OCI-LY3 (cell line): ENCODE results near the gene DPAGT1.
A peak's percentile ranks its signal among the peaks of the same experiment; 100 is the strongest.

ENCODE experiments used
- H2AFZ ChIP-seq: fragments of 200-600, 300-600 bp; shearing (Covaris generic); 2 replicates; pipeline ENCODE4 v1.6.0; 2014; ENCODE audit warnings: antibody characterized with exemption, low read depth, low read length
- H3K27ac ChIP-seq: fragments of 200-600, 300-600 bp; sonication (generic); 2 replicates; pipeline ENCODE4 v1.5.1; 2014; ENCODE audit warnings: mild to moderate bottlenecking, low read length, moderate library complexity, mixed read lengths
- H3K27me3 ChIP-seq: fragments of 200-600, 300-600 bp; sonication (generic); 2 replicates; pipeline ENCODE4 v1.6.1; 2014; ENCODE audit warnings: low read depth, low read length, mixed read lengths
- H3K36me3 ChIP-seq: fragments of 200-600, 300-600 bp; sonication (generic); replicated peaks from 2 replicates; pipeline ENCODE3; 2014; ENCODE audit warnings: low read depth, low read length, mixed read lengths
- H3K4me1 ChIP-seq: fragments of 300-600, 200-600 bp; sonication (generic); 2 replicates; pipeline ENCODE4 v1.6.1; 2014; ENCODE audit warnings: low read length, mixed read lengths
- H3K4me2 ChIP-seq: fragments of 200-600, 300-600 bp; sonication (generic); 2 replicates; pipeline ENCODE4 v1.6.1; 2014; ENCODE audit warnings: low read length, mixed read lengths
- H3K4me3 ChIP-seq: fragments of 300-600, 200-600 bp; sonication (generic); 2 replicates; pipeline ENCODE4 v1.5.1; 2014; ENCODE audit warnings: antibody characterized with exemption, mild to moderate bottlenecking, low read length, moderate library complexity
- H3K79me2 ChIP-seq: fragments of 300-600, 200-600 bp; shearing (Covaris generic); 2 replicates; pipeline ENCODE4 v1.6.1; 2014; ENCODE audit warnings: mild to moderate bottlenecking, low read length, mixed read lengths
- H3K9ac ChIP-seq: fragments of 300-600, 200-600 bp; shearing (Covaris generic); 2 replicates; pipeline ENCODE4 v1.6.0; 2014; ENCODE audit warnings: mild to moderate bottlenecking, low read length, moderate library complexity
- H3K9me3 ChIP-seq: fragments of 200-600, 300-600 bp; shearing (Covaris generic); 2 replicates; pipeline ENCODE4 v1.6.1; 2014; ENCODE audit warnings: low read length, mixed read lengths; ENCODE audit not compliant: insufficient read depth
- H4K20me1 ChIP-seq: fragments of 200-600, 300-600 bp; sonication (generic); 2 replicates; pipeline ENCODE4 v1.6.1; 2016; ENCODE audit warnings: low read length, mixed read lengths; ENCODE audit not compliant: insufficient read depth
- EZH2phosphoT487 ChIP-seq: fragments of 200-600 bp; shearing (Covaris generic); IDR thresholded peaks from 2 replicates; pipeline ENCODE4 v1.6.1; 2018; ENCODE audit warnings: antibody characterized with exemption, mixed run types, low read depth
- TF ChIP-seq, protein P1 (sequence below): fragments of 200-600, 300-600 bp; sonication (generic); IDR thresholded peaks from 2 replicates; pipeline ENCODE4 v1.5.1; 2014; ENCODE audit warnings: antibody characterized with exemption, low read length, low read depth

Gene DPAGT1

DNA sequence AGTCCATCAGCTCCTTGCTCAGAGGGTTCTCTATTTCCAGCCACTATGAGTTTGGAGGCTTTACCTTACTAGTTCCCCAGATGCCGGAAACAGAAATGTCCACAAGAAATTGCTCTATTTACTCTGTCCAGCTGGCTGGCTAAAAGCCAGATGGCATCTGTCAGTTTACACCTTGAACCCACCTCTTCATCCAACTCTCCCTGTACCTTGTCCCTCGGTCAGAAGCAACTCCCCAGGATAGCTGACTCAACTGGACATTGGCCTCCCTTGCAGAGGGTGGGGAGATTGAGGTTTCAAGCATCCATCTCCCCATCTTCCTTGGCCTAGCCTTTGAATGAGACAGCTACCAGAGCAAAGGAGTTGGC is 7.2 kb upstream of the DPAGT1 start:
- Histone ChIP-seq H3K9me3 (no peaks in the 10 kb centered on the region), H3K36me3 (peaks cover 6% of the 10 kb centered on the region), H3K4me1 (peaks cover 19% of the 10 kb centered on the region), H3K9ac (no peak overlapping the region), H4K20me1 (no peaks in the 10 kb centered on the region), H2AFZ (no peak overlapping the region), H3K27me3 (no peaks in the 10 kb centered on the region), H3K4me3 (peak overlapping the region; percentile 81), H3K4me2 (peak overlapping the region; percentile 81), H3K79me2 (peaks cover 26% of the 10 kb centered on the region; the same call in 1 of the 2 replicates), H3K27ac (no peak overlapping the region)
- TF ChIP-seq, protein P1, sequence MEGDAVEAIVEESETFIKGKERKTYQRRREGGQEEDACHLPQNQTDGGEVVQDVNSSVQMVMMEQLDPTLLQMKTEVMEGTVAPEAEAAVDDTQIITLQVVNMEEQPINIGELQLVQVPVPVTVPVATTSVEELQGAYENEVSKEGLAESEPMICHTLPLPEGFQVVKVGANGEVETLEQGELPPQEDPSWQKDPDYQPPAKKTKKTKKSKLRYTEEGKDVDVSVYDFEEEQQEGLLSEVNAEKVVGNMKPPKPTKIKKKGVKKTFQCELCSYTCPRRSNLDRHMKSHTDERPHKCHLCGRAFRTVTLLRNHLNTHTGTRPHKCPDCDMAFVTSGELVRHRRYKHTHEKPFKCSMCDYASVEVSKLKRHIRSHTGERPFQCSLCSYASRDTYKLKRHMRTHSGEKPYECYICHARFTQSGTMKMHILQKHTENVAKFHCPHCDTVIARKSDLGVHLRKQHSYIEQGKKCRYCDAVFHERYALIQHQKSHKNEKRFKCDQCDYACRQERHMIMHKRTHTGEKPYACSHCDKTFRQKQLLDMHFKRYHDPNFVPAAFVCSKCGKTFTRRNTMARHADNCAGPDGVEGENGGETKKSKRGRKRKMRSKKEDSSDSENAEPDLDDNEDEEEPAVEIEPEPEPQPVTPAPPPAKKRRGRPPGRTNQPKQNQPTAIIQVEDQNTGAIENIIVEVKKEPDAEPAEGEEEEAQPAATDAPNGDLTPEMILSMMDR = no peak

DNA sequence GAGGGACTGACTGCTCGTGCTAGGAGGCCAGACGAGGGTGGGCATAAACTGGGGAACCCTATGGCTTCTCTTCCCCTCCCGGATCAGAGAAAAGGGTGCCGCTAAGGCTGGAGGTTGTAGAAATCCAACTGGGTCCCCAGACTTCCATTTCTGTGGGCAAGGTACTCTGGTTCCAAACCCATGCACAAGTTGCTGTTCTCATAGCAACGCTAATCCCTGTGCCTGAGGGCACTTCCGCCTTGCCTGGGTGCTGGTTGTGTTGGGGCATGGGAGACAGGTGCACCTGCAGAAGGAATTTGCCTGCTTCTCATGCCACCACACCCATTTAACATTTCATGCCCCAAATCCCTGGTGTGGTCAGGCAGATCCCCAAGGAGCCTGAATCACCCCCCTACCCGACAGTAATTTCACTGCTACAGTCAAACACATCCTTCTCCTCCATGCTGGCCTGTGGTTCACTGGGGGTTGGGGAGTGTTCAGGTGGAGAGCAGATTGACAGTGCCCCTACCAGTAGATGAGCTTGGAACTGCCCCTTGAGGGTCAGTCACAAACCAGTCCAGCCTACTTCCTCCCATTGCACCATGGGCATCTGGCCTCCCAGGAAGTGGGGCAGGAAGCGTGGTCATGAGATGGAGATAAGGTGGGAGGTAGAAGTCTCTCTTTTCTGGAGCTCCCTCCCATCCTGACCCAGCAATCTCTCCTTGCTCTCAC is 6.6 kb upstream of the DPAGT1 start:
- H3K9ac ChIP-seq = peak overlapping the region; percentile 81
- peaks cover 19% of the 10 kb centered on the region for H3K4me1 ChIP-seq

DNA sequence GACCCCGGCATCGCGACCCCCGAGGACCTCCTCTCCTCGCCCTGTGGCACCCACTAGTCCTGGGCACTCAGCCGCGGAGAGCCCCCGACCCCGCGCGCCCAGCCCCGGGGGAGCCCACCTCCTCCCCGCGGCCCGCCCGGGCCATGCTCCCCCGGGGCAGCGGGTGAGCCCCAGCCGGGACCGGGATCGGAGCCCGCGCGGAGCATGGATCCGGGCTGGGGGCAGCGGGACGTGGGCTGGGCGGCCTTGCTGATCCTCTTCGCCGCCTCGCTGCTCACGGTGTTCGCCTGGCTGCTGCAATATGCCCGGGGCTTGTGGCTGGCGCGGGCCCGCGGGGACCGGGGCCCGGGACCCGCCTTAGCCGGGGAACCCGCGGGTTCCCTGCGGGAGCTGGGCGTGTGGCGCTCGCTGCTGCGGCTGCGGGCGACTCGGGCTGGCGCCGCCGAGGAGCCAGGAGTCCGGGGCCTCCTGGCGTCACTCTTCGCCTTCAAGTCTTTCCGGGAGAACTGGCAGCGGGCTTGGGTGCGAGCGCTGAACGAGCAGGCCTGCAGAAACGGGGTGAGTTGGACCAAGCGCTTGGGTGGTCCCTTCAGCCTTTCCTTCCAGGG is 6.0 kb upstream of the DPAGT1 start:
- Histone ChIP-seq H3K9ac (peak overlapping the region; percentile 81), H2AFZ (no peak overlapping the region), H3K9me3 (no peaks in the 10 kb centered on the region), H3K4me2 (peak overlapping the region; percentile 81), H4K20me1 (no peaks in the 10 kb centered on the region), H3K27ac (no peak overlapping the region), H3K27me3 (no peaks in the 10 kb centered on the region), H3K79me2 (peaks cover 29% of the 10 kb centered on the region; the same call in 1 of the 2 replicates), H3K36me3 (peaks cover 6% of the 10 kb centered on the region), H3K4me3 (peak overlapping the region; percentile 81), H3K4me1 (peaks cover 23% of the 10 kb centered on the region)
- TF ChIP-seq, protein P1 = no peak
- TF ChIP-seq EZH2phosphoT487 = no peak

More for the DNA sequence above, 6.6 kb upstream of the DPAGT1 start:
- H3K4me3 ChIP-seq = peak overlapping the region; percentile 81
- H3K27me3 ChIP-seq = no peaks in the 10 kb centered on the region
- TF ChIP-seq EZH2phosphoT487 = no peak
- TF ChIP-seq, protein P1 = no peak
- H3K9me3 ChIP-seq = no peaks in the 10 kb centered on the region
- peaks cover 6% of the 10 kb centered on the region for H3K36me3 ChIP-seq
- H2AFZ ChIP-seq = no peak overlapping the region
- no peak overlapping the region for H3K27ac ChIP-seq
- H4K20me1 ChIP-seq = no peaks in the 10 kb centered on the region
- H3K79me2 ChIP-seq = peaks cover 26% of the 10 kb centered on the region; the same call in 1 of the 2 replicates
- H3K4me2 ChIP-seq = peak overlapping the region; percentile 81
